MV-4-11 (cell line): ENCODE data around the gene BACH2.

ENCODE experiments used
- DNase-seq: peaks from one replicate; lab custom pipeline; 2025; lab: John Stamatoyannopoulos, UW

Gene BACH2

GRCh38 chr6:90277302-90278011, 19.2 kb downstream of the BACH2 start:
- no peak for DNase-seq

GRCh38 chr6:90274451-90275030, 22.1 kb downstream of the BACH2 start:
- no peak for DNase-seq

- no peak for DNase-seq
These were observed 22.8 kb downstream of the BACH2 start for GRCh38 chr6:90273863-90274262.

DNA sequence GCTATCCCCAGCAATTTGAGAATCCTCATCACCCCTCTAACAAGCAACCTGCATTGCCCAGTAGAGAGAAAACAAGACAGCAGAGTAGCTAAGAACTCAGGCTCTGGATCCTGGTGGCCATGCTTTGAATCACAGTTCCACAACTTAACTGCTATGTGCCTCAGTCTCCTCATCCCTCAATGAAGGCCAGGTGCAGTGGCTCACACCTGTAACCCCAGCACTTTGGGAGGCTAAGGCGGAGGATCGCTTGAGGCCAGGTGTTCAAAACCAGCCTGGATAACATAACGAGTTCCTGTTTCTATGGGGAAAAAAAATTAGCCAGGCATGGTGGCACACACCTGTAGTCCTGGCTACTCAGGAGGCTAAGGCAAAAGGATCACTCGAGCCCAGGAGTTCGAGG, 23.7 kb downstream of the BACH2 start:
- no peak for DNase-seq

DNA sequence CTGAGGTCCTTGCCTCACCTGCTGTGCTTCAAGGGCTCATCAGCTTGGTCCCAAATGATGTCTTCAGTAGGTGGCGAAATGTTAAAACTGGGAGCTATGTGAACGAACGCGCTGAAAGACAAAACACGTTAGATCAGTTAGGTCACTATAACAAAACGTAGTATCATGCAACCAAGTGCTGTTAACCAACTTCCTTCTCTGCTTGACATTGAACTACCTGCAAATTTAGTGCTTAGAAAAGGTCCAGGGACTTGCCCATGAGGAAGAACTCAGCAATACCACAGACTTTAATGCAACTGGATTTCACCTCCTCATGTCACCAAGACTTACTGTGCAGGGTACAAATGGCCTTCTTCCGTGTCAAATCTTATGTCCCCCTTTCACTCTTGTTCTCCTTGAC, 24.8 kb downstream of the BACH2 start:
- no peak for DNase-seq

GRCh38 chr6:90269334-90269733, 27.3 kb downstream of the BACH2 start:
- DNase-seq: no peak

DNA sequence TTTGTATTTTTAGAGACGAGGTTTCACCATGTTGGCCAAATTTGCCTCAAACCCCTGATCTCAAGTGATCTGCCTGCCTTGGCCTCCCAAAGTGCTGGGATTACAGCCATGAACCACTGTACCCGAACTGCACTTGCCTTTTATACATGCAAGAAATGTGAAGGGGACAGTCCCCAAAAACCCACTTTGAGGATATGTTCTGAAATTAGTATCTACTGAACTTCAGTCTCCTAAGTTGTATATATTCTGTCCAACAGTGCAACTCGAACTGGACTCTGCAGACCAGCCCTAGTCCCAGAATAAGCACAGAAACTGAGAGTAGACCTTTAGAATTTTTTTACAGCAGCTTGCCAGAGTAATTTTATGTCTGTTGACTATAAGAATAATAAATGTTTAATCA, 28.5 kb downstream of the BACH2 start:
- DNase-seq: no peak

DNA sequence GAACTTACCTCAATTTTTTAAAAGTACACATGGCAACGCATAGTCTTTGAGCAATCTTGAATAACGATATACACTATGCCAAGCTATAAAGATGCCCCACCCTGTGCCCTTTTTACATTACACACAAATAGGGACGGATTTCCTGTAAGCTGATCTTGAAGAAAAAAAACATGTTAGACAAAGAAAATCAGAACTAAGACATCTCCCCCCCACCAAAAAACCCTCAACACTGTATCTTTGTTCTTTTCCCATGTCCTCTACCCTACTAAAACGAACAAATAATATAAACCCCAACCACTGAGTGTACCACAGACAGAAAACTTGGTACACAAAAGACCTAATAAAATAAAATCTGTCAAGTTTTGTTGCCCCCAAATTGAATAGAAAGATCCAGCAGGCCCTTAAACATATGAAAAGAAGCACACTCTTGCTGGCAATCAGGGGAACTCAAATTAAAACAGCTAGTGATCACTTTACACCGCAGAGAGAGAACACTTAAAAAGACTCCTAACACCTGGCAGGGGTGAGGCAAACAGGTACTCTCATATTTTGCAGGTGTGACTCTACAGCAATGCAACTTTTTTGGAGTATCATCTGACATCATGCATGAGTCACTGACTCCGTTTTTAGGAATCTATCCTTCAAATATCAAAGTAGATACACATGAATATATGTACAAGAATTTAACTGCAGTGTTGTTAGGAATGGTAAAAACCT, 29.6 kb downstream of the BACH2 start:
- no peak for DNase-seq

- no peak for DNase-seq
These were observed 32.1 kb downstream of the BACH2 start for GRCh38 chr6:90264561-90264960.

GRCh38 chr6:90263633-90264032, 33.0 kb downstream of the BACH2 start:
- no peak for DNase-seq

DNA sequence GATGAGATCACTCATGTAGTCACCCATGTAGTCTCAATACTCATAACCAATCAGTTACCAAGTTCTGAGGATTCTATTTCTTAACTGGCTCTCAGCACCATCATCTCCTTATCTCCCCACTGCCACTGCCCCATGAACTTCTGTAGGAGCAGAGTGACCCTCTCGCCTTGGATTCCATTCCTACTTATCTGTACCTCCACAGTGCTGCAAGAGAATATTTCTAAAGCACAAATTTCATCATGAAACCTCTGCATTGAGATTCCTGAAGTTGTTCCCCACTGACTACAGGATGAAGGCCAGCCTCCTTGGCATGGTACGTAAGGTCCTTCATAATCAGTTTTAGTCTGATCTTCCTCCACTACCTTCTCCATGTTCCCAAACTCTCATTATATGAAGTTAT, 34.8 kb downstream of the BACH2 start:
- DNase-seq: no peak

DNA sequence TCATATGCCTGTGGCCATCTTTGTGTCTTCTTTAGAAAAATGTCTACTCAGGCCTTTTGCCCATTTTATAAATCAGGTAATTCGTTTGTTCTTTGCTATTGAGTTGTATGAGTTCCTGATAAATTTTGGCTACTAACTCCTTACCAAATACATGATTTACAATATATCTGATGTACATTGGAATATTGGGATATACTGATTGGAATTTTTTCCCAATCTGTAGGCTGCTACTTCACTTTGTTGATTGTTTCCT, 39.2 kb downstream of the BACH2 start:
- DNase-seq: no peak

- DNase-seq: no peak
These were observed 39.8 kb downstream of the BACH2 start for GRCh38 chr6:90256698-90257485.

DNA sequence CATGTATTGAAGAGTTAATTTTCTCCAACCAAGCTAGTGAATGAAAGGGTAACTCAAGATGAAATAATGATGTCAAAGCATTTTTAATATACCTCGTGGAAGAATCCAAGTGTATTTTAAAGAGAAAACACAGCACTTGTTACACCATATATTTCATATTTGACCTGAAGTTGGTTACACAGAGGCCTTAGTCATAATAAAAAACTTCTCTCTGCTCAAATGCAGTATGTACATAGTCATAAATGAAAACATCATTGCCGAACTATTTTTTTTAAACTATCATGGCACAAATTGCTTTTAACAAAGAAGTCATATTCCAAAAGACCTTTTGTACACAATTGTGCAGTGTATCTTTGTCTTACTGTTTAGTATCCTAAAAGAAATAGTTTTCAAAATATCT, 43.0 kb downstream of the BACH2 start:
- DNase-seq: no peak

DNA sequence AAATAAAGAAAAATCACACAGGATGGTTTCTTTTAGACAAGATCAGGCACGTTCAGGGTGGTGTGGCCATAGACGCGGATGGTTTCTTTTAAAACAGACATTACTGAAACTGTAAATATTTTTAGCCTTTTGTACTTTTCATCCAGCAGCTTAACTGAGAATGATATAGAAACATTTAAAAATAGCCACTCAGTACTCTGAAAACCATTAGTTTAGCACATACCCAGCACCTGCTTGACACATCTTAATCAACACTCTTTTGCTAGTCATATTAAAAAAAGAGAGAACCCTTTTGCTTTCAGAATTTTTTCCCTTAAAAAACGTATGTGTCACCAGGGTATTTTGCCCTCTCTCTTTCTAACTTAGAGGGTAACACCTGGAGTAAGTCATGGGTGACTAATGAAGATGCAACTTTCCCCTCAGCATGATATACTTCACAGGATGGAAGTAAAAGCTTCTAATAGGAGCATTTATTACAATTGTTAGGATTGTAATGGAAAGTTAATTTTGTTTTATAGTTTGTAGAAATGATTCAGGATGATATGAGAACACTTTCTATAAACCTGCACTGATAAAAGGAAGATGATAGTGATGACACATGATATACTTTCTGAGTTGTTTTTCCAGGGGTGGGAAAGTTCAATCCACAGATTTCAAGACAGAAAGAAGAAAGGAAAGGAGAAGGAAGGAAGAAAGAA, 45.2 kb downstream of the BACH2 start:
- no peak for DNase-seq

- no peak for DNase-seq
These were observed 46.2 kb downstream of the BACH2 start for GRCh38 chr6:90250405-90250804.

GRCh38 chr6:90249458-90249857, 47.2 kb downstream of the BACH2 start:
- no peak for DNase-seq

DNA sequence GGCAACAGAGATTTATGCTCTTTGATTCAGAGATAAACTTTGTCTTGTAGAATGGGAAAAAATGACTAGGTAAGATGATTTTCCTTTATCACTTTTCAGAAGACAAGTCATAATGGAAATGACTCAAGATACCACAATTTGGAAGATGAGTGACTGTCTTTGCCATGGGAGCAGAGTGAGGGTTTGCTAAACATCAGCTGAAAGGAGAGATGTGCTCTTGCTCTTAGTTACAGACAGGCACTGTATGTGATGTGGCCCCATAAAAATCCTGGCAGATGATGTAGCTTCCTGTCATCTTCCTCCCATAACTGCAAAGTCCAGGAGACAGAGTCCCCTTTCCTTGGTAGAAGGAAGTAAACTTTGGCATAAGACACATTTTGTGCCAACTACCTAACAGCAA, 47.6 kb downstream of the BACH2 start:
- DNase-seq: no peak

GRCh38 chr6:90247262-90247661, 49.4 kb downstream of the BACH2 start:
- no peak for DNase-seq

- peak; percentile 23 for DNase-seq
These were observed 55.3 kb downstream of the BACH2 start for GRCh38 chr6:90241229-90241880.

GRCh38 chr6:90238496-90239266, 58.0 kb downstream of the BACH2 start:
- DNase-seq: no peak
